HG03097 (cell line): ENCODE results near the gene FAM131A.

Experiments used
- ATAC-seq: cut with Tn5 transposase; IDR thresholded peaks from one replicate; pipeline ENCODE4 v1.9.1; 2021; ENCODE audit not compliant: unreplicated experiment, low FRiP score

FAM131A gene

DNA sequence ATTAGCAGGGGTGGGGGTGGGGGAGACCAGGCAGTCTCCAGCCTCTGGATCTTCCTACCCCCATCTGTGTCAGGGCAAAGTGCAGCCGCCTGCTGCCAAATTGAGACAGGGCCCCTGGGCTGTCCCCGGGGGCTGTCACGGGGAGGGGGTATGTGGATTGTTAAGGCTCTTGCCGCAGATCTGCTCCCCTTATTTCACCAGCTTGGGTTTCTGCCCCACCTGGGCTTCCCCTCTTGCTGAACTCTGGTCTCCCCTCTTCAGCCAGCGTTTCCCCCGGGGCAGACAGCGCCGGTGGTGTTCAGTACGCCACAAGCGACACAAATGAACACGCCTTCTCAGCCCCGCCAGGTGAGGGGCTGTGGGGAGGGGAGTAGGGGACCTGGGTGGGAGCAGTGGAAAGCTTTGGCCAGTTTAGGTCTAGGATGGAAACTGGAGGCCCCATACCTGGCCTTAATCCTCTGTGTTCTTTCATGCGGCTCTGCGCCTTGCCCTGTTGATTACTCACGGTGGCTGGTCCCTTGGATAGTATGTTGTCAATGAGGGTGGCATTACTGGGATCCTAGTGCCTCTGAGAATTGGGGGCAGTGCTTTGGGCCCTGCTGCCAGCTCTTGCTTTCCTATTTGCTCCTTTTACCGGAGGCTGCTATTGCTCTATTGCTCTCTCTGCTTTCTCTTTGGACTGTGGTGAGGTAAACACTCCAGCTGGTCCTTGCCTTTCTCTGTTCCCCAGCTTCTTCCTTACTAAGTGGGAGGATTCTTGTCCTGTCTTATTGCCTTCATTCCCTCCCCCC, 21.3 kb upstream of the FAM131A start:
- no peak for ATAC-seq

DNA sequence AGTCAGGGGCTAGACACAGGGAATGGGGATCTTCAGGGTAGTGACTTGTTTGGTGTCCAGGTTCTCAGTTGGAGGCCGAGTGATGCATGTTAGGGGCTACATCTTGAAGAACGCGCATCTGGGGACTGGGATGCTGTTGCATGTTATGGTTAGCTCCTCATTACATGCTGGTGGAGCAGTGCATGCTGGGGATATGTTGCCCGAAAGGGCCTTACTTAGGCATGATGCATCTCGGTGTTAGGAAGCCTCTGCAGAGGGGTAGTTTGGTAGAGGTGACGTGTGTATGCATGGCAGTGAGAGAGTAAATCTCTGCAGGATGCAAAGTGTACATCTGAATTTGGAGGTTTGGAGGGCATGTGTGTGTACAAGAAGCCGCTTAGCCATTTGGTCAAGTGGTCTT, 20.6 kb upstream of the FAM131A start:
- ATAC-seq = no peak

GRCh38 chr3:184317201-184317600, 20.2 kb upstream of the FAM131A start:
- ATAC-seq = no peak

- no peak for ATAC-seq
These were observed 17.3 kb upstream of the FAM131A start for GRCh38 chr3:184320104-184320445.

DNA sequence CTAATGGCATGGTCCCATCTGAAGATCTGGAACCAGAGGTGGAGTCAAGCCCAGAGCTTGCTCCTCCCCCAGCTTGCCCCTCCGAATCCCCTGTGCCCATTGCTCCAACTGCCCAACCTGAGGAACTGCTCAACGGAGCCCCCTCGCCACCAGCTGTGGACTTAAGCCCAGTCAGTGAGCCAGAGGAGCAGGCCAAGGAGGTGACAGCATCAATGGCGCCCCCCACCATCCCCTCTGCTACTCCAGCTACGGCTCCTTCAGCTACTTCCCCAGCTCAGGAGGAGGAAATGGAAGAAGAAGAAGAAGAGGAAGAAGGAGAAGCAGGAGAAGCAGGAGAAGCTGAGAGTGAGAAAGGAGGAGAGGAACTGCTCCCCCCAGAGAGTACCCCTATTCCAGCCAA, 15.7 kb upstream of the FAM131A start:
- no peak for ATAC-seq

DNA sequence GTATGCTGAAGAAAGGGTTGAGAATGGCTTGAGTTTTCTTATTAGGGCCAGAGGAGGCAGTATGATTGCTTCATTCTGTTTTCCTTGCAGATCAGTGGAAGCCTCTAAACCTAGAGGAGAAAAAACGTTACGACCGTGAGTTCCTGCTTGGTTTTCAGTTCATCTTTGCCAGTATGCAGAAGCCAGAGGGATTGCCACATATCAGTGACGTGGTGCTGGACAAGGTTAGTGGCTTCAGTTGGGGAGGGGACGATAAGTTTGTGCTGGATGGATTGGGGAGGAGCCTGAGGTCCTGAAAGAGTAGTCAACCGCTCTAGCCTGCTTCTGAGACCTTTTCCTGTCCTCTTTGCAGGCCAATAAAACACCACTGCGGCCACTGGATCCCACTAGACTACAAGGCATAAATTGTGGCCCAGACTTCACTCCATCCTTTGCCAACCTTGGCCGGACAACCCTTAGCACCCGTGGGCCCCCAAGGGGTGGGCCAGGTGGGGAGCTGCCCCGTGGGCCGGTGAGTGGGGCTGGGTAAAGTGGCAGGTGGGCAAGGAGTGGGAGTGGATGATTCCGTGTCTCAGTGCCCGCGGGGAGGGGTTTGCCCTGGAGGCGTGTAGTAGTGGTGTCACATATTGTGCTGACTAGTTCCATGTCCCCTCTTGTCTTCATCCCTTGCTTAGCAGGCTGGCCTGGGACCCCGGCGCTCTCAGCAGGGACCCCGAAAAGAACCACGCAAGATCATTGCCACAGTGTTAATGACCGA, 14.5 kb upstream of the FAM131A start:
- ATAC-seq = no peak

- no peak for ATAC-seq
These were observed 13.7 kb upstream of the FAM131A start for GRCh38 chr3:184323696-184324095.

DNA sequence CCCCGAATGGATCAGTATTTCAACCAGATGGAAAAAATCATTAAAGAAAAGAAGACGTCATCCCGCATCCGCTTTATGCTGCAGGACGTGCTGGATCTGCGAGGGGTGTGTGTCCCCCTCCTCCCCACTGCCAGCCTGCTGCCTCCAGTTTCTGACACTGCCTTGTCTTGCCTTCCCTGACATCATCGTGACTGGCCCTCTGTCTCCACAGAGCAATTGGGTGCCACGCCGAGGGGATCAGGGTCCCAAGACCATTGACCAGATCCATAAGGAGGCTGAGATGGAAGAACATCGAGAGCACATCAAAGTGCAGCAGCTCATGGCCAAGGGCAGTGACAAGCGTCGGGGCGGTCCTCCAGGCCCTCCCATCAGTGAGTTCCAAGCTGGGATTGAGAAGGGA, 12.1 kb upstream of the FAM131A start:
- no peak for ATAC-seq

- no peak for ATAC-seq
These were observed 11.6 kb upstream of the FAM131A start for GRCh38 chr3:184325715-184326369.

DNA sequence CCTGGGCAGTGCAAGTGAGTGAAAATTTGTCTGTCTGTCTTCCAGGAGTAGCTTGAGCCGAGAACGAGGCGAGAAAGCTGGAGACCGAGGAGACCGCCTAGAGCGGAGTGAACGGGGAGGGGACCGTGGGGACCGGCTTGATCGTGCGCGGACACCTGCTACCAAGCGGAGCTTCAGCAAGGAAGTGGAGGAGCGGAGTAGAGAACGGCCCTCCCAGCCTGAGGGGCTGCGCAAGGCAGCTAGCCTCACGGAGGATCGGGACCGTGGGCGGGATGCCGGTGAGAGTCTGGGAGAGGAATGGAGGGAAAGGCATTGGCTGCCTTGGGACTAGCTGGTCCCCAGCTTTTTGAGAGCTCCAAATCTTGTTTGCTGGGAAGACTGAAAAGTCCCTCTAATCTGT, 10.2 kb upstream of the FAM131A start:
- no peak for ATAC-seq

GRCh38 chr3:184328516-184328915, 8.9 kb upstream of the FAM131A start:
- ATAC-seq = no peak

DNA sequence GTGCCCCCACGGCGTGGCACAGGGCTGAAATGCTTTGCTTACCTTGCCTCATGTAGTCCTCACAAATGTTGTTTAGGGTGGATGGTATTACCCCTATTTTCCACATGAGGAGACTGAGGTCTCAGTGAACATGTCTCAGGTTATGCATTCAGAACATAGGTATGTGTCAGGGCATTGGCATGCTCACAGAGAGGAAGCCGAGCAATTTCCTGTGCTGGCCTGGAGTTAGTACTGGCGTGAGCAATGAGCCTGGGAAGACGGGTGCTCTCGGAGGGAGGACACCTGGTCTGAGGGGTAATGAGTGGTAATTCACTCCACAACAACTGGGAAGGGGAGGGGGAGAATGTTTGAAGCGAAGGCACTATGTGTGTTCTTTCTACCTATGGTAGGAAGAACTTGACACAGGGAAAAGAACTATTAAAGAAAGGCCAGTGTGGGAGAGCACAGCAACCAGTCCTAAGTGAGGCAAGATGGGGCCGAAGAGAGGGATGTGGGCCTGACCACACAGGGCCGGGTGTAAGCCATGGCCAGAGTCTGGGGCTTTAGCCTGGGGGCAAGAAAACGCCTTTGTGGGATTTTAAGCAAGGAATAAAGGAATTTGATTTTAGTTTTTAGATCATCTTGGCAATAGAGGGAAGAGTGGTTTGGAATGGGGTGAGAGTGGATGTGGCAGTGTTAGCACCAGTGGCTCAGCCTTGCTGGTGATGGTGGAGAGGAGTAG, 4.9 kb upstream of the FAM131A start:
- ATAC-seq = no peak

DNA sequence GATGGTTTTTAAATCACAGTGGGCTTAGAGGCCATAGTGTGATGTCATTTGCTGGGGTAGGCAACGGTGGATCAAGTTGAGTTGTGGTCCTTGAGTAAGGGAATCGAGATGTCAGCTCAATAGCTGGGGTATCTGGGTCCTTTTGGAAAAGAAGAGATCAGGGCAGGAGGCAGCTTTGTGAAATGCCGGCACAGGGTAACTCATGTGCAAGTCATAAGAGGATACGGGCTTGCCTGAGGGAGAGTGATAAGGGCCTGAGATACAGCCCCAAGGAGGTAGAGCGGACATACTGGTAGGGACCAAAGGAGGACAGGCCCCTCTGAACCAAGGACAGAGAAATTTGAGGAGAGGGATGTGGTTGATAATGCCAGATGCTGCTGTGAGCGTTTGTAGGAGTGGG, 4.2 kb upstream of the FAM131A start:
- ATAC-seq = no peak

- no peak for ATAC-seq
These were observed 3.7 kb upstream of the FAM131A start for GRCh38 chr3:184333700-184334099.

DNA sequence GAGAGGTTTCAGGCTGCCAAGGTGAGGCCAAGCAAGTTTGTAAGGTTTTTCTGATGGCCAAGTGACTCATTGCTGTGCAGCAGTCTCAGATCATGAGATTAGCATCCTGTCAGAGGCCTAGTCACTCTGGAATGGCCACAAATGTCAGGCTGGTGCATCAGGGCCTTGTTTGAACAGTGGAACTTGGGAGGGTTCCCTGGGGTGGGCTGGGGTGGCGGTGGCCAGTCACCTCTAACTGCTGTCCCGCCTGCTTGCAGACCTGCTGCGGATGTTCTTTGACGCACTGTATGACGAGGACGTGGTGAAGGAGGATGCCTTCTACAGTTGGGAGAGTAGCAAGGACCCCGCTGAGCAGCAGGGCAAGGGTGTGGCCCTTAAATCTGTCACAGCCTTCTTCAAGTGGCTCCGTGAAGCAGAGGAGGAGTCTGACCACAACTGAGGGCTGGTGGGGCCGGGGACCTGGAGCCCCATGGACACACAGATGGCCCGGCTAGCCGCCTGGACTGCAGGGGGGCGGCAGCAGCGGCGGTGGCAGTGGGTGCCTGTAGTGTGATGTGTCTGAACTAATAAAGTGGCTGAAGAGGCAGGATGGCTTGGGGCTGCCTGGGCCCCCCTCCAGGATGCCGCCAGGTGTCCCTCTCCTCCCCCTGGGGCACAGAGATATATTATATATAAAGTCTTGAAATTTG, 2.8 kb upstream of the FAM131A start:
- no peak for ATAC-seq

DNA sequence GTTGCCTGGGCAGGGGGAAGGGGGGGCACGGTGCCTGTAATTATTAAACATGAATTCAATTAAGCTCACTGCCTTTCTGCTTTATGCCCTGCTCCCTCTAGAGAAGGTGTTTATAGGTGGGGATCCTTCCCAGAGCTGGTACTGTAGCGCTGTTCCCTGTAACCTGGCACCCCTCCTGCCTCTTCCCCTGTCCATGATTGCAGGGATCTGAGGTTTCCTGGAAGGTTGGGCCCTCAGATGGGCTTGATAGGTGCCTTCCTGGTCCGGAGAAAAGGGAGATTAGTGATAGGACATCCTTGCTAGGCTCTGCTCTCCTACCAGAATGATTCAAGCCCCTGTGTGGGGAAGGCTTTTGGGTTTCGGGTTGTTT, 2.1 kb upstream of the FAM131A start:
- ATAC-seq = no peak

DNA sequence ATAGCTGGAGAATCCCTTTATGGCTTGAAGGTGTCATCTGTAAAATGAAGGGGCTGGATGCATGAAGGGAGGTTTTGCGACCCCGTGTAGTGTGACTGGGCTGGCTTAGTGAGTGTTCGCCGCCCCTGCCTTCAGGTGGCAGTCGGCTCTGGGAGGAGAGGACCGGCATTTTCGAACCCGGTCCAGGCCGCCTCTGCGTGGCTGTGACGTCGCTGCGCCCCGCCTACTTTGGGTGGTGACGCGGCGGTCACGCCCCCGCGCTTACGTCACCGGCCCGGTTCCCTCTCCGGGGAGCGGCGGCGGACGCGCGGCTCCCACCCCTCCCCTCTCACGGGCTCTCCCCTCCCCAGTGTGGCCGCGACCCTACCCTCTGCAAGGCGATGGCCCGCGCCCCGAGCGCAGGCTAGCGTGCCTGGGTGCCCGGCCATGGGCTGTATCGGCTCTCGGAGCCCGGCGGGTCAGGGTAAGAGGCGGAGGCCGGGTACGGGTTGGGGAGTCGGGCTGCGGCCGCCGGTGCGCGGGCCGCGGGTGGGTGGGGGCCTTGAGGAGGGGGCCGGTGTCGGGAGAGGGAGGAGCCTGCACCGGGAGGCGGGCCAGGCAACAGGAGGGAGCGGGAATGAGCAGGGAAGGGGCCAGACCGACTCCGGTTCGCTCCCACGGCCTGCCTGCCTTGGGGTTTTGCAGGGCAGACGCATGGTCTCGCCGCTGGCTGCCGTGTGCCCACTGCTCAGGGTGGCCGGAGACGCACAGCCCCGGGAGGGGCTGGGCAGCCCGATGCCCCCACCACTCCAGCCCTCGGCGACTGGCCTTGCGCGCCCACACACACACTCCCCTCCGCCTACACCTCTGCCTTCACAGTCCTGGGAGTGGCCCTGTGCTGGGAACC, 1.5 kb upstream of the FAM131A start:
- ATAC-seq = no peak

DNA sequence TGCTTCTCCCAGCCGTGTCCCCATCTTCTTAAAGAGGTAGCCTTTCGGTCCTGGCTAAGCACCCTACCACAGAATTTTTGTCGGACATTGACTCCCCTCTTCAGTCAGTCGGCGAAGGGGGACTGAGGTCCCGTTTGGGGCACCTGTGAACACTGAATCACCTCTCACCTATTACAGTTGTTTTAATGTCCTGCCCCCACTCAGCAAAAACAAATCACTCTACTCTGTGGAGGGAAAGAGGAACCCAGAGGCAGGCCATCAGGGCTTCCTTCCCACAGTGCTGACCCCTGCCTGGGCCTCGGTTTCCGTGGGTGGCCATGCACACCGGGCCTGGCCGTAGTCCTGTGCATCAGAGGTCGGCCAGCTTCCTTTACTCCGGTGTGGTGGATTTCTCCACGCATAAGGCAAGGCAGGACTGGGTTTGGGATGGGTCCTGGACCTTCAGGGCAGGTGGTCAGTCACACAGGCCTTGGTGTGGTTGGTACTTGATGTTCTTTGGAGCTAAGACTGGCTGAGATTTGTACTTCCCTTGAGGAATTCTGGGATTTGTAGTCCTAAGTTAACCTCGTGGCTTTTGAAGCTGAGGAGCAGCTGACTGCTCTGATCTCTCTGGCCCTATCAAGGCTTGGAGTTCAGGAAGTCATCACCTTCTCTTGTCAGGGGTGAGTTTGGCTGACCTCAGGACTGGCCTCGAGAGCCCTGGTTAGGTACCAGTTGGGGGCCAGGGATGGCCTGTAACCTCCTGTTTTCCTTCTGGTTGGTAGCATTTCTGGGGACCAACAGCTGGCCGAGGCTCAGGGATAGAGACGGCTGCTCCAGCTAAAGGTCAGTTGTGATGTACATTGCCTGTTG, 627 bp upstream of the FAM131A start:
- ATAC-seq = no peak

DNA sequence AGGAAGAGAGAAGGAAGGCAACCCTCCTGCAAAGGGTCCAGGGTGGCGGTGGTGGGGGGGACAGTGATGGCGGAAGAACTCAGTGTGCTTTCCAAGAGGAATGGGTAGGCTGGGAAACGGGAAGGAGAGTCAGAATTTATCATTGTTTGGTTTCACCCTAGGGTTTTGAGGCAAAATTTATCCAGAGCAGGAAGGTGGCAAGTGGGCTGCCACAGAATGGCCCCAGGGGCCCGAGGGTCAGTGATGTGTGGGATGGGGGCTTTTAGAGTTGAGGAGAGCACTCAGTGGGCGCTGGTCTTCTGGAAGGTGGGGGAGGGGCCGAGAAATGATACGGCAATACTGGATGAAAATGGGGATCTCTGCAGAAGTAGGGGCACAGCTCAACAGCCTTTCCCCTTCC, 581 bp downstream of the FAM131A start:
- ATAC-seq = no peak
